Neural cell (in vitro differentiated cells): Measurements from ENCODE around the gene ALDH9A1.
"Not testable (repeated sequence)": the region's sequence is repeated elsewhere in the genome, so short reads cannot be mapped to it uniquely, and the experiment has no call there.

Source experiments
- POLR2AphosphoS5 ChIP-seq: IDR thresholded peaks from 2 replicates; pipeline ENCODE4 v1.6.1; 2012
- RAD21 ChIP-seq: fragments of 450-650 bp; conservative IDR thresholded peaks from 2 replicates; pipeline ENCODE4 v1.6.1; 2014; ENCODE audit warnings: antibody characterized with exemption, mild to moderate bottlenecking, moderate library complexity
- TF ChIP-seq, protein P1 (sequence below): fragments of 450-650 bp; IDR thresholded peaks from 2 replicates; pipeline ENCODE4 v1.5.1; 2014; ENCODE audit warnings: antibody characterized with exemption, mild to moderate bottlenecking, moderate library complexity; ENCODE audit not compliant: poor library complexity, severe bottlenecking

- TF ChIP-seq, protein P1, sequence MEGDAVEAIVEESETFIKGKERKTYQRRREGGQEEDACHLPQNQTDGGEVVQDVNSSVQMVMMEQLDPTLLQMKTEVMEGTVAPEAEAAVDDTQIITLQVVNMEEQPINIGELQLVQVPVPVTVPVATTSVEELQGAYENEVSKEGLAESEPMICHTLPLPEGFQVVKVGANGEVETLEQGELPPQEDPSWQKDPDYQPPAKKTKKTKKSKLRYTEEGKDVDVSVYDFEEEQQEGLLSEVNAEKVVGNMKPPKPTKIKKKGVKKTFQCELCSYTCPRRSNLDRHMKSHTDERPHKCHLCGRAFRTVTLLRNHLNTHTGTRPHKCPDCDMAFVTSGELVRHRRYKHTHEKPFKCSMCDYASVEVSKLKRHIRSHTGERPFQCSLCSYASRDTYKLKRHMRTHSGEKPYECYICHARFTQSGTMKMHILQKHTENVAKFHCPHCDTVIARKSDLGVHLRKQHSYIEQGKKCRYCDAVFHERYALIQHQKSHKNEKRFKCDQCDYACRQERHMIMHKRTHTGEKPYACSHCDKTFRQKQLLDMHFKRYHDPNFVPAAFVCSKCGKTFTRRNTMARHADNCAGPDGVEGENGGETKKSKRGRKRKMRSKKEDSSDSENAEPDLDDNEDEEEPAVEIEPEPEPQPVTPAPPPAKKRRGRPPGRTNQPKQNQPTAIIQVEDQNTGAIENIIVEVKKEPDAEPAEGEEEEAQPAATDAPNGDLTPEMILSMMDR: not testable (repeated sequence)
- not testable (repeated sequence) for TF ChIP-seq POLR2AphosphoS5, RAD21
Observed at GRCh38 chr1:165638211-165638610, 60.2 kb downstream of the ALDH9A1 start.
